ENCODE measurements around the gene ANKRD27.
"Not testable (repeated sequence)": the region's sequence is repeated elsewhere in the genome, so short reads cannot be mapped to it uniquely, and the experiment has no call there.

ANKRD27 gene

GRCh38 chr19:32688311-32688710 is 13.3 kb upstream of the ANKRD27 start:
- DNase-seq = no peak

- no peak for DNase-seq
Measured at GRCh38 chr19:32687681-32688080, 12.7 kb upstream of the ANKRD27 start.

- DNase-seq = no peak
Measured at GRCh38 chr19:32686847-32687475, 12.0 kb upstream of the ANKRD27 start.

- DNase-seq = no peak
Measured at GRCh38 chr19:32682317-32682716, 7.3 kb upstream of the ANKRD27 start.

- DNase-seq = no peak
Measured at GRCh38 chr19:32680986-32681385, 6.0 kb upstream of the ANKRD27 start.

- DNase-seq = no peak
Measured at GRCh38 chr19:32677657-32678056, 2.7 kb upstream of the ANKRD27 start.

- DNase-seq = no peak
Measured at GRCh38 chr19:32676895-32677359, 1.9 kb upstream of the ANKRD27 start.

- no peak for DNase-seq
Measured at GRCh38 chr19:32676186-32676894, 1.4 kb upstream of the ANKRD27 start.

- peak in 7 of 14 donors; percentile 20 to 80 (median 65) for DNase-seq
Measured at GRCh38 chr19:32675720-32676185, 773 bp upstream of the ANKRD27 start, which contains the start of gene RGS9BP. TSS of gene RGS9BP (plus strand) at chr19:32675848. CDS start at chr19:32676264, 416 bp downstream.

- DNase-seq = peak in 1 of 14 donors; percentile 39
Measured at GRCh38 chr19:32674153-32674930, 638 bp downstream of the ANKRD27 start.

- DNase-seq = no peak
Measured at GRCh38 chr19:32673573-32673972, 1.4 kb downstream of the ANKRD27 start.

- no peak for DNase-seq
Measured at GRCh38 chr19:32672841-32673240, 2.1 kb downstream of the ANKRD27 start.

- DNase-seq = no peak
Measured at GRCh38 chr19:32671883-32672593, 2.9 kb downstream of the ANKRD27 start.

GRCh38 chr19:32669310-32669709 is 5.7 kb downstream of the ANKRD27 start:
- peak in 1 of 14 donors; percentile 74 for DNase-seq

- no peak for DNase-seq
Measured at GRCh38 chr19:32666084-32666483, 8.9 kb downstream of the ANKRD27 start.

- DNase-seq = no peak
Measured at GRCh38 chr19:32662186-32662585, 12.8 kb downstream of the ANKRD27 start.

- no peak for DNase-seq
Measured at GRCh38 chr19:32661318-32661717, 13.7 kb downstream of the ANKRD27 start.

GRCh38 chr19:32658527-32658926 is 16.5 kb downstream of the ANKRD27 start:
- DNase-seq = no peak

- no peak for DNase-seq
Measured at GRCh38 chr19:32658075-32658474, 16.9 kb downstream of the ANKRD27 start.

GRCh38 chr19:32656379-32656778 is 18.6 kb downstream of the ANKRD27 start:
- DNase-seq = not testable (repeated sequence)

GRCh38 chr19:32653599-32653915 is 21.4 kb downstream of the ANKRD27 start:
- DNase-seq = no peak

GRCh38 chr19:32652894-32653598 is 21.9 kb downstream of the ANKRD27 start:
- peak in 7 of 14 donors; percentile 8 to 56 (median 26) for DNase-seq

Measured in C1 segment of cervical spinal cord (tissue), 14 donors.